Ishikawa (cell line): ENCODE measurements around the gene TARS3.

ENCODE experiments used
- CEBPB ChIP-seq: IDR thresholded peaks from 2 replicates; pipeline ENCODE4 v1.6.1; 2012
- CREB1 ChIP-seq: IDR thresholded peaks from 2 replicates; pipeline ENCODE4 v1.6.1; 2012; ENCODE audit warnings: low read depth
- EGR1 ChIP-seq: IDR thresholded peaks from 2 replicates; pipeline ENCODE4 v1.6.1; 2012
- EP300 ChIP-seq: IDR thresholded peaks from 2 replicates; pipeline ENCODE4 v1.6.1; 2012; ENCODE audit warnings: borderline replicate concordance
- FOXM1 ChIP-seq: IDR thresholded peaks from 2 replicates; pipeline ENCODE4 v1.6.1; 2012; ENCODE audit warnings: low read depth, borderline replicate concordance
- MAX ChIP-seq: IDR thresholded peaks from 2 replicates; pipeline ENCODE4 v1.6.1; 2012
- NFIC ChIP-seq: IDR thresholded peaks from 2 replicates; pipeline ENCODE4 v1.6.1; 2012
- RAD21 ChIP-seq: IDR thresholded peaks from 2 replicates; pipeline ENCODE4 v1.6.1; 2012; ENCODE audit warnings: low read depth
- REST ChIP-seq: IDR thresholded peaks from 2 replicates; pipeline ENCODE4 v1.6.1; 2012; ENCODE audit warnings: low read depth, mild to moderate bottlenecking
- TAF1 ChIP-seq: IDR thresholded peaks from 2 replicates; pipeline ENCODE4 v1.6.1; 2012; ENCODE audit warnings: low read depth, mild to moderate bottlenecking
- TCF12 ChIP-seq: IDR thresholded peaks from 2 replicates; pipeline ENCODE4 v1.6.1; 2012; ENCODE audit warnings: low read depth
- TEAD4 ChIP-seq: IDR thresholded peaks from 2 replicates; pipeline ENCODE4 v1.6.1; 2012
- USF1 ChIP-seq: IDR thresholded peaks from 2 replicates; pipeline ENCODE4 v1.6.1; 2012
- YY1 ChIP-seq: IDR thresholded peaks from 2 replicates; pipeline ENCODE4 v1.6.1; 2012; ENCODE audit warnings: low read depth
- ZBTB7A ChIP-seq: IDR thresholded peaks from 2 replicates; pipeline ENCODE4 v1.6.1; 2012; ENCODE audit warnings: low read depth

The TARS3 gene

GRCh38 chr15:101620671-101621070 is 103.6 kb downstream of the TARS3 start:
- no peak for TF ChIP-seq NFIC
- no peak for TF ChIP-seq TEAD4
- TF ChIP-seq USF1 = no peak
- no peak for TF ChIP-seq REST
- TF ChIP-seq CREB1 = no peak
- no peak for TF ChIP-seq RAD21
- TF ChIP-seq EP300 = no peak
- no peak for TF ChIP-seq EGR1
- no peak for TF ChIP-seq ZBTB7A
- TF ChIP-seq MAX = no peak
- TF ChIP-seq FOXM1 = no peak
- no peak for TF ChIP-seq TCF12
- no peak for TF ChIP-seq YY1
- TF ChIP-seq CEBPB = no peak
- no peak for TF ChIP-seq TAF1

- TF ChIP-seq ZBTB7A (no peak), TAF1 (no peak), NFIC (no peak), EGR1 (no peak), CEBPB (no peak), FOXM1 (no peak), MAX (no peak), CREB1 (no peak), REST (no peak), TCF12 (no peak), EP300 (no peak), RAD21 (no peak), TEAD4 (no peak), YY1 (no peak)
Measured at GRCh38 chr15:101619615-101619865, 104.7 kb downstream of the TARS3 start.

GRCh38 chr15:101618851-101619614 is 105.2 kb downstream of the TARS3 start:
- no peak for TF ChIP-seq MAX
- no peak for TF ChIP-seq USF1
- TF ChIP-seq CREB1 = no peak
- TF ChIP-seq FOXM1 = no peak
- TF ChIP-seq TCF12 = no peak
- no peak for TF ChIP-seq EP300
- no peak for TF ChIP-seq YY1
- no peak for TF ChIP-seq REST

GRCh38 chr15:101618076-101618475 is 106.2 kb downstream of the TARS3 start:
- TF ChIP-seq NFIC (no peak), TEAD4 (no peak), TAF1 (no peak), RAD21 (no peak), REST (no peak), CREB1 (no peak)
